Right atrium auricular region (tissue), 2 donors: ENCODE results near the gene SAMD8. TPM values are rescaled to one million over a fixed set of nuclear protein-coding genes. Genes with fewer than 3 reads are reported as not detected.
A peak's percentile ranks its signal among the peaks of the same experiment; 100 is the strongest.

Source experiments
- DNase-seq: peaks from one replicate; pipeline ENCODE4 v3.0.0-alpha.2; 2019; ENCODE audit warnings: low spot score
- H3K27ac ChIP-seq, 2 donors: fragments of 200-600 bp; sonication (generic); 1 replicate in 1 of 2; 2 replicates in 1 of 2; pipeline ENCODE4 v1.5.1; 2016 to 2019
- H3K27me3 ChIP-seq, 2 donors: fragments of 200-600 bp; sonication (generic); one replicate each; pipeline versions ENCODE4 v1.5.1 to v1.6.0; 2017 to 2019
- H3K36me3 ChIP-seq: fragments of 200-600 bp; sonication (generic); one replicate; pipeline ENCODE4 v1.5.1; 2016
- H3K4me1 ChIP-seq, 2 donors: fragments of 200-600 bp; sonication (generic); one replicate each; pipeline versions ENCODE4 v1.5.1 to v1.6.0; 2017 to 2019
- H3K4me3 ChIP-seq, 2 donors: fragments of 200-600 bp; sonication (generic); 1 replicate in 1 of 2; 2 replicates in 1 of 2; pipeline ENCODE4 v1.5.1; 2017 to 2019; ENCODE audit warnings: mild to moderate bottlenecking in 1 of 2, moderate library complexity in 1 of 2
- H3K9me3 ChIP-seq, 2 donors: fragments of 200-600 bp; sonication (generic); one replicate each; pipeline ENCODE4 v1.5.1; 2019
- total RNA-seq, 2 donors: library from RNA; depleted of rRNA; stranded (reverse); fragments of >200 nt; gene quantifications; one replicate each; pipeline ENCODE4 v1.1.0, GENCODE V29; 2016
- TF ChIP-seq, protein P1 (sequence below), 2 donors: fragments of 200-600 bp; sonication (generic); IDR thresholded peaks; one replicate each; pipeline ENCODE4 v1.5.1; 2019; ENCODE audit warnings: antibody characterized with exemption in 2 of 2

SAMD8 gene
- total RNA-seq, 2 donors from 2014 or later, result 24.7 to 26.3 TPM

DNA sequence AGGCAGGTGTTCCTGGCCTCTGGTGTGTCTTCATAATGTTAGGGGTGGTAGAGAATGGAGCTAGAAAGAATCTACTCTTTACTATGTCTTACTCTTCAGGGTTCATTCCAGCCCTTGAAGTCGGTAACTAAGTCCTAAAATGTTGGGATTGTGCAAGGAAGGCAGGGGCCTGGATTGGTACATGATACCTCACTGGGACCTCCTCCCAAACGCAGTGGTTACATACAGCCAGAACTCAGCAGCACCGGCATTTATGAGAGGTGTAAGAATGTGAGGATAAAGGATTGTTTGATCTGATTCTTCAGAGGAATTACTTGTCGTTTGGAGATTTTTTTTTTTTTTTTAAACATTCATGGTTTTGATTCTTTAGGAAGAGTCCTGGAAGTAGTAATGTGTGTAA lies 117.4 kb downstream of the SAMD8 start:
- peaks cover 51% of the 10 kb centered on the region for H3K36me3 ChIP-seq
- no peaks in the 10 kb centered on the region for H3K27me3 ChIP-seq
- DNase-seq, result no peak
- no peaks in the 10 kb centered on the region for H3K9me3 ChIP-seq
- no peak overlapping the region for H3K4me3 ChIP-seq
- peaks cover 0 to 64% of the 10 kb centered on the region in 2 donors for H3K4me1 ChIP-seq
- TF ChIP-seq, protein P1, sequence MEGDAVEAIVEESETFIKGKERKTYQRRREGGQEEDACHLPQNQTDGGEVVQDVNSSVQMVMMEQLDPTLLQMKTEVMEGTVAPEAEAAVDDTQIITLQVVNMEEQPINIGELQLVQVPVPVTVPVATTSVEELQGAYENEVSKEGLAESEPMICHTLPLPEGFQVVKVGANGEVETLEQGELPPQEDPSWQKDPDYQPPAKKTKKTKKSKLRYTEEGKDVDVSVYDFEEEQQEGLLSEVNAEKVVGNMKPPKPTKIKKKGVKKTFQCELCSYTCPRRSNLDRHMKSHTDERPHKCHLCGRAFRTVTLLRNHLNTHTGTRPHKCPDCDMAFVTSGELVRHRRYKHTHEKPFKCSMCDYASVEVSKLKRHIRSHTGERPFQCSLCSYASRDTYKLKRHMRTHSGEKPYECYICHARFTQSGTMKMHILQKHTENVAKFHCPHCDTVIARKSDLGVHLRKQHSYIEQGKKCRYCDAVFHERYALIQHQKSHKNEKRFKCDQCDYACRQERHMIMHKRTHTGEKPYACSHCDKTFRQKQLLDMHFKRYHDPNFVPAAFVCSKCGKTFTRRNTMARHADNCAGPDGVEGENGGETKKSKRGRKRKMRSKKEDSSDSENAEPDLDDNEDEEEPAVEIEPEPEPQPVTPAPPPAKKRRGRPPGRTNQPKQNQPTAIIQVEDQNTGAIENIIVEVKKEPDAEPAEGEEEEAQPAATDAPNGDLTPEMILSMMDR (IDR thresholded peaks at IDR 0.05), result no peak
- peak overlapping the region; percentile 20 to 39 for H3K27ac ChIP-seq

DNA sequence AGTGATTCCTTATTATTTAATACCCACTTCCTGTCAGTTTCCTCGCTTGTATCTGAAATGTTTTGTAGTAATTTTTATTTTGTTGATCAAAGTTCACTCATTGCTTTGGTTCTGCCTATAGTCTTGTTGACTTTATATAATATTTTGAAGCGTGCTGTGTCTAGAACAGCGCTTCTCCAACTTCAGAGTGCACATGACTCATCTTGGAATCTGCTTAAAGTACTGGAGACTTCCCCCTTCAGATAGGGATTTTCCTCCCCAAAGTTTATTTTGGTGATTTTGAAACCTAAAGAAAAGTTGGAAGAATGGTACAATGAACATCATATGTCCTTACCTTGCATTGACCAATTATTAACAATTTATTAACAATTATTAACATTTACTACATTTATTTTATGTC lies 118.5 kb downstream of the SAMD8 start:
- Histone ChIP-seq H3K27me3 (no peaks in the 10 kb centered on the region), H3K4me3 (no peak overlapping the region), H3K4me1 (peaks cover 0 to 64% of the 10 kb centered on the region in 2 donors), H3K27ac (peak overlapping the region in 1 of 2 donors; percentile 35), H3K9me3 (no peaks in the 10 kb centered on the region), H3K36me3 (peaks cover 45% of the 10 kb centered on the region)
- TF ChIP-seq, protein P1 (IDR thresholded peaks at IDR 0.05), result no peak
- DNase-seq, result no peak

DNA sequence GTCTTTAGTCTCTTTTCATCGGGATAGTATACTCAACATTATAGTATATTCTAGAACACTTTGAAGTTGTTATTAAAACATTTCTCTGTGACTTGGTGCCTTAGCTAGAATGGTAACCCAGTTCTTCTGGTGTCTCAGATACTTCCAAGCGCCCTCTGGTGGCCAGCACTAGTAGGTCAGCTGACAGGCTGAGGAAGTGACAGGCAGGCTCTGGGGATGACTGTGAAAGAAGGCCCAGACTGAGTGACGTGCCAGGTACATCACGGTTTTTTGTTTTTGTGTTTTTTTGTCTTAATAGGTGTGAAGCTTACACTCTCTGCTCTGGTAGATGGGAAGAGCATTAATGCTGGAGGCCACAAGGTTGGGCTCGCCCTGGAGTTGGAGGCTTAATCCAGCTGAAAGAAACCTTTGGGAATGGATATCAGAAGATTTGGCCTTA lies 119.2 kb downstream of the SAMD8 start:
- H3K4me1 ChIP-seq, result peaks cover 0 to 61% of the 10 kb centered on the region in 2 donors
- peak overlapping the region; percentile 35 to 42 for H3K27ac ChIP-seq
- H3K4me3 ChIP-seq, result no peak overlapping the region
- TF ChIP-seq, protein P1 (IDR thresholded peaks at IDR 0.05), result peak; percentile 89
- peaks cover 45% of the 10 kb centered on the region for H3K36me3 ChIP-seq
- H3K9me3 ChIP-seq, result no peaks in the 10 kb centered on the region
- no peaks in the 10 kb centered on the region for H3K27me3 ChIP-seq
- DNase-seq, result peak; percentile 93

Other genes with a start within 250 kb of the SAMD8 start
- 100 to 1,000 TPM; 278 to 454 TPM for gene VDAC2, start 99.1 kb downstream of the SAMD8 start, total RNA-seq
- 10 to 100 TPM; 44.1 to 52.4 TPM for gene COMTD1, start 124.3 kb downstream of the SAMD8 start, total RNA-seq